Stimulated activated CD4-positive, alpha-beta T cell treated with anti-CD3 and anti-CD28 coated beads, Interleukin-4, amount 100 ng/mL, for 48 hours (primary cell): Measurements from ENCODE around the gene GNAI2.
"Not testable (repeated sequence)": the region's sequence is repeated elsewhere in the genome, so short reads cannot be mapped to it uniquely, and the experiment has no call there.

Source experiments
- DNase-seq, 2 donors: peaks; one replicate each; pipeline ENCODE4 v3.0.0-alpha.2; 2020; ENCODE audit warnings: low read depth in 2 of 2

GNAI2 gene

DNA sequence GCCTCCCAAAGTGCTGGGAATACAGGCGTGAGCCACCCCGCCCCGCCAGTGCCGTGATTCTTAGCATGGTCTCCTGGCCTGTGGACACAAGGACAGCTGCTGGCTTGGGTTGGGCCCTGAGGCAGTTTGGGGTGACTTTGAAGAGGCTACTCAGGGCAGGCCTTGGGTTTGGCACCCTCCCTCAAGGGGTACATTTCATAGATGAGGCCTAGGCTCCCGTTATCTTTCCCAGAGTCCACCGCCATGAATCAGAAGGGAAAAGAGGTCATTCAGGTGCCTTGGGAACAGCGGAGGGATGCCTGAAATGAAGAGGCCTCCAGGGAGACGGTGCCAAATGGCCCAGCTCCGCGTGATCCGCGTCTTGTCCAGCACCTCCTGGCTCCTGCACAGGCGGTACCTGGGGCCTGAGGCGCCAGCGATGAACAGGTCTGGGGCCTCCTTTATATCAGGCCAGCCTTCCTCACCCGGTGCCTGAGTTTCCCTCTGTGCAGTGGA, 9.3 kb downstream of the GNAI2 start:
- no peak for DNase-seq

DNA sequence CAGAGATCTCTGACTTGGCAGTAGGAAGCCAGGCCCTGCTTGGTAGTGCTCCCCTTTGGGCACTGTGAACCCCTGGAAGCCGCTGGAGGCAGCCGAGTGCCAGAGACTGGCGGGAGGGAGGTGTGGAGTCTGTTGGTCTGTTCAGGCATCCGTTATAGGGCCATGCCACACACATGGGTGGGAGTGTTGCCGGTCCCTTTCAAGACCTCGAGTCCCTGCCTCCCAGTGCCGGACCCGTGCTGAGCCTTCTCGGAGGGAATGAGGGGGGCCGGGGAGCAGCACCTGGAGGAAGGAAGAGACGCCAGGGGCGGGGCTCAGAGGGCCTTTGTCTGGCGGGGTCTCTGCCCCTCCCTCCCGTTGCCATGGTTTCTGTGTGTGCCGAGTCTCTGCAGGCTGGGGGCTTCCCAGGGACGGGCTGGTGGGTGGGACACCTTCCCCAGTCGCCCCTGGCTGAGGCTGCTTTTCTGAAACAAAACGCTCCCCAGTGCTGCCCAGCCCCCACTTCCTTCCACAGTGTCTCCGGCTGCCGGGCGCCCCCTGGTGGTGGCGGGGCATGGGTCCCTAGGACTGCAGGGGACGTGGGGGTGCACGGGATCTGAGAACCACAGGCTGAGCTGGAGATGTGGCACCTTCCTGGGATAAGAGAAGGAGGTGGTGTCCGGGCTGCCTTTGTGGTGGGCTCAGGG, 10.0 kb downstream of the GNAI2 start:
- DNase-seq, result peak; percentile 94 to 98

DNA sequence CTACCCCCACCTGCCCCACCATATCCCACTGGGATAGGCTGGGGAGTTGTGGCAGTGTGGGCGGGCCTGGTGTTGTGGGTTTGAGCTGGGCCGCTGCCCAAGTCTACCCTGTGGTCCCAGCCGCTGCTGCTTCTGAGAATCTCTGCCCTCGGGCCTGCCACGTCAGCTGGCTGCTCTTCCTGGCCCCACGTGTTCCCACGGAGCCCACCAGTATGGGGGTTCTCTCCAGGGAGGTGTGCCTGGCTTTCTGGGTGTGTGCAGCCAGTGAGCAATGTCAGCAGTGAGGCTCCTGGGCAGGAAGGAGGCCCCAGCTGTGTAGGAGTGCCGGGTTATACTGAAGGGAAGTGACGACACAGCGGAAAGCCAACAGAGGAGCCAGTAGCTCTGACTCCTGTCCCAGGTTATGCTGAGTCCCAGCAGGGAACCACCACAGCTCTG, 10.5 kb downstream of the GNAI2 start:
- DNase-seq, result peak; percentile 74 to 81

DNA sequence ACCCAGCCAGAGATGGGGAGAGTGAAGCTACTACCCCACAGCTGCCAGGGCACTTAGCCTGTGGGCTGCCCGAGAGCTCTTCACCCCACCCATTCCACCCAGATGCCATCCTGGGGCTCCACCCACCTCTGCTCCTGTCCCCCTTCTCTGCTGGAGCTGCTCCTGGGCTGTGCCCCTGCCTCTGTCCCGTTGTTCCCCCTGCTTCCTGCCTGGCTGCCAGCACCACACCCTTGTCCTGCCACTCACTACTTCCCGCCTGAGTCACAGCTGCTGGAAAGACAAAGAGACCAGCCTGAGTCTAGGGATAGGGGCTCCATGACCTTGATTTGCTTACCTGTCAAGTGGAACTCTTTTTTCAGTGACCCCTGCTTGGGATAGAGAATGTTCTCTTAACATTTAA, 12.4 kb downstream of the GNAI2 start:
- DNase-seq, result no peak

DNA sequence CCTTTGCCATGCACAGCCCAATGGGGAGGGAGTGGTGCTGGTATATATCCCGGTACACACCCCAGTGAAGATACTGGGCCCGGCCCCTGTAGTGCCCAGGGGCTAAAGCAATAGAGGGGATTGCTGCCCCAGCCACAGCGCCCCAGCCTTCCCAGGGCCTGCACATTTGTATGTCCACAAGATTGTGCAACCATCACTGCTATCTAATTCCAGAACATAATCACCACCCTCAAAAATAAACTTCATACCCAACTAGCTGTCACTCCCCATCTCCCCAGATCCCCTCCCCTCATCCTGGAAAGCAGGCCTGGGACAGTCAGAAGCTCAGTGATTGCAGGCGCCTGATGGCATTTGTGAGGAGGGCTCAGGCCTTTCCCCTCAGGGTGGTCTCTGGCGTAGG, 13.5 kb downstream of the GNAI2 start:
- DNase-seq, result no peak

DNA sequence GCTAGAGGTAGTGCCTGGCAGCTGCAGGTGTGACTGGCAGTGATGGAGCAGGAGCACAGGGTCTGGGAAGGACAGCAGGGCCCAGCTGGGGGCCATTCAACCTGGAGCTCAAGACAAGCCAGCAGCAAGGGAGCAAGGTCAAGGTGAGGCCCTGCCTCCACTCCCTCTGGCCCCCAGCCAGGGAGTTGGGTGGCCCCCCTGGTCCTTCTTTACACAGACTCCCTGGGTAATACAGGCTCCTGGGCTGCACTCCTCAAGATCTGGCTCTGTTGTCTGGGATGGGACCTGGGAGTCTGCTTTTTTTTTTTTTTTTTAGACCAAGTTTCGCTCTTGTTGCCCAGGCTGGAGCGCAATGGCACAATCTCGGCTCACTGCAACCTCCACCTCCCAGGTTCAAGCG, 14.5 kb downstream of the GNAI2 start:
- no peak for DNase-seq

DNA sequence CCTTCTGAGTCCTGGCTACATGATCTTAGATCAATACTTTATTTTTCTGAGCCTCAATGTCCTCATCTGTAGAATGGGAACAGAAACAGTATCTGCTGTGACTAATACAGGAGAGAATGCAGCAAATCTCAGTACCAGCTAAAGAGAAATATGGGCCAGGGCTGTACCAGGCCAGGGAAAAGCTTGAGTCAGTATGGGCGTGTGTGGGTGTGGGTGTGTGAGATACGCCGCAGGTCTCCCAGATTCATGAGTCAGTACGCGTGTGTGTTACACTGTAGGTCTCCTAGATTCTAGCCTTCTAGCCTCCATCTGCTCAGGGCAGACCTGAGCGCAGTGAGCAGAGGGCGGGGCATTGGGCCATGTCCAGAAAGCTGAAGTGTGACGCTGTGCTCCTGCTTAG, 15.2 kb downstream of the GNAI2 start:
- no peak for DNase-seq

DNA sequence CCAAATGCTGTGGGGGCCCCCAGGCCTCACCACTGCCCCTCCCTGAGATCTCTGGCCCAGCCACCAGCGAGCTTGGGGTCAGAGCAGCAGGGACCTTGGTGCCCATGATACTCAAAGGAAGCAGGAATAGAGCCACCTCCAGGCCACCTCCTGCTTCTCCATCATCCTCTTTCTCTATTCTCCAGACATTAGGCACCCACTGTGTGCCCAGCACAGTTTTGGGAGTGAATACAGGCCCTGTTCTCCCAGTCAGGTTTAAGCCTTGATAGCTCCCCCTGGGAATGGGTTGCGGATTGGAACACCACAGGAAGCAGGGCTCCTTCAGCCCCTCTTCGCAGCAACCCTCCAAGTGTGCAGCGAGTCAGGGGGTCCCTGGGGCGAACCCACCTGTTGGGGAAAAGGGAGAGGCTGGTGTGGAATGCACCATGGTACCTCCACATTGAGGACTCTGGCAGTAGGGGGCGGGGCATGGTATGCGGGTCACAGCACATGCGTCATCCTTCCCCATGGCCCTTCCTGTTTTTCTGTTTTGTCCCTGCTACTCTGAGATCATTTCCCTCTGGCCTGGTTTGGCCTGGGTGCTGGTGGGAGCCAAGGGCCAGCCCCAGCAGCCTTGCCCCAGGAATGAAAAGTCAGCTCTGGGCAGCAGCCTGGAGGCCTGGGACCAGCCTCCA, 18.7 kb downstream of the GNAI2 start:
- no peak for DNase-seq

DNA sequence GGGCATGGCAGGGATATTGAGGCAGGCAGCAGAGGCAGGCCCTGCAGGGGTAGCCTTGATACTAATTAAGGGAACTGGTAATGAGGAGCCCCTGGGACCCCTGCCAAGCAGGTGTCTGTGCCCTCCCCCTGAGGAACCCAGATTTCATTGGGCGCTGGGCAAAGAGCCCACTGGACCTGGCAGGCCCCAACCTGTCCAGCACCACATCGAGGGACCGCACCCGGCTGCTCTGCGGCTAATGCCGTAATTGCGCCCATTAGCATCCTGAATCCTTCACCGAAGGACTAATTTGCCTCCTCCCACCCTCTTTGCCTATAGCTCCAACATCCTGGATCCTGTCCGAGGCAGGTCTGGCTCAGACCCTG, 19.2 kb downstream of the GNAI2 start:
- no peak for DNase-seq

DNA sequence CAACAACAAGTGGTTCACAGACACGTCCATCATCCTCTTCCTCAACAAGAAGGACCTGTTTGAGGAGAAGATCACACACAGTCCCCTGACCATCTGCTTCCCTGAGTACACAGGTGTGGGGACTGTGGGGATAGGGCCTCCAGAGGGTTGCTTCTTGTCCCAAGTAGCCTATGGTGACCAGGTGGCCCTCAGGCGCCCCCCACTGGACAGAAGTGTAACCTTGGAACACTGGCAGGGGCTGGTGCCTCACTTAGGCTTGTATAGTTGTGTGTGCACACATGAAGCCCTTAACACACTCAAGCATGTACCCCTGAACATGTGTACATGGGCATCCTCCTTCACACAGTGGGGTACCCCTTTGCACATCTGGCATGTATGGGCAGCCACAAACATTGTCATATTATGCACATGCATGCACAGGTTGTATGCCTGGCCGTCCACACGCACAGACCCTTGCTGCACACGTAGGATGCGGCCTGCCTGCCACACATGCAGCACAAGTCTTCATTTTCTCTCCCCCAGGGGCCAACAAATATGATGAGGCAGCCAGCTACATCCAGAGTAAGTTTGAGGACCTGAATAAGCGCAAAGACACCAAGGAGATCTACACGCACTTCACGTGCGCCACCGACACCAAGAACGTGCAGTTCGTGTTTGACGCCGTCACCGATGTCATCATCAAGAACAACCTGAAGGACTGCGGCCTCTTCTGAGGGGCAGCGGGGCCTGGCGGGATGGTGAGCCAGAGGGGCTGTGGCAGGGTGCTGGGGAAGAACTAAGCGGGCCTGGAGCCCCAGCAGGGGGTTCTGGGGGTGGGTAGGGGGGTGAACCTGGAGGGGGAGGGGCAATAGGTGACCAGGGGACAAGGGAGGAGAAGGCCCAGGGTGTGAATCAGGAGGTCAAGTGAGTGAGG, 21.2 kb downstream of the GNAI2 start:
- DNase-seq, result peak in 1 of 2 donors; percentile 49

DNA sequence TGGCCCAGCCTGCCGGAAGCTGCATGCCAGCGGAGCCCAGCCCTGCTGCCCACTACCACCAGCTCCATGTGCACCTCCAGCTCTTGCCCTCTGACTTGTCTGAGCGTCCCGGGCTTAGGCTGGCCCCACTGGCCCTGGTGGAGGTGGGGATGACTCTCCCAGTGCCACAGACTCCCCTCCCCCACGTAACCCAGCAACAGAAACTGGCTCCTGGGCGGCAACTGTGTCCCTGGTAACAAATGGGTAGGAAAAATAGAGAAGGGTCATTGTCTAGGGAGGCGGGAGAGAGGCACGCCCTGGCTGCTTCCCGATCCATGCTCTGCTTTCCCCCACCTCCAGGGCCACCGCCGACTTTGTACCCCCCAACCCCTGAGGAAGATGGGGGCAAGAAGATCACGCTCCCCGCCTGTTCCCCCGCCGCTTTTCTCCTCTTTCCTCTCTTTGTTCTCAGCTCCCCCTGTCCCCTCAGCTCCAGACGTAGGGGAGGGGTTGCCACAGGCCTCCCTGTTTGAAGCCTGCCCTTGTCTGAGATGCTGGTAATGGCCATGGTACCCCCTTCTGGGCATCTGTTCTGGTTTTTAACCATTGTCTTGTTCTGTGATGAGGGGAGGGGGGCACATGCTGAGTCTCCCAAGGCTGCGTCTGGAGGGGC, 22.2 kb downstream of the GNAI2 start:
- DNase-seq, result no peak

DNA sequence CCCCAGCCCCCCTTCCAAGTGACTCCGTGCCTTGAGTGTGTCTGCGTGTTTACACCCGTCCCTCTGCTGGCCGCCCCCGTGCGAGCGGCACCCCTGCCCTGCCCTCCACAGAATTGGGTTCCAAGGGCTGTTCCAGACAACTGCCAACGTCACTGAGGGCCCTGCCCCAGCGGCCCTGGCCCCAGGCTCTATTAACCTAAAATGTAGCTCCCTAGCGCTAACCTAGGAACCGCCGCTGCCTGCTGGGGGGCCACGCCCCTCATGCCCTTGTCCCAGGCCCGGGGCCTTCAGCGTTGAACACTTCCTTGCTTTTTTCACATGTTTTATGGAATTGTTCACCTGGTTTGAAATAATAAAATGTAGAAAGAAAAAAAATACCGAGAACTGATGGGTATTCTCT, 23.0 kb downstream of the GNAI2 start:
- DNase-seq, result no peak

DNA sequence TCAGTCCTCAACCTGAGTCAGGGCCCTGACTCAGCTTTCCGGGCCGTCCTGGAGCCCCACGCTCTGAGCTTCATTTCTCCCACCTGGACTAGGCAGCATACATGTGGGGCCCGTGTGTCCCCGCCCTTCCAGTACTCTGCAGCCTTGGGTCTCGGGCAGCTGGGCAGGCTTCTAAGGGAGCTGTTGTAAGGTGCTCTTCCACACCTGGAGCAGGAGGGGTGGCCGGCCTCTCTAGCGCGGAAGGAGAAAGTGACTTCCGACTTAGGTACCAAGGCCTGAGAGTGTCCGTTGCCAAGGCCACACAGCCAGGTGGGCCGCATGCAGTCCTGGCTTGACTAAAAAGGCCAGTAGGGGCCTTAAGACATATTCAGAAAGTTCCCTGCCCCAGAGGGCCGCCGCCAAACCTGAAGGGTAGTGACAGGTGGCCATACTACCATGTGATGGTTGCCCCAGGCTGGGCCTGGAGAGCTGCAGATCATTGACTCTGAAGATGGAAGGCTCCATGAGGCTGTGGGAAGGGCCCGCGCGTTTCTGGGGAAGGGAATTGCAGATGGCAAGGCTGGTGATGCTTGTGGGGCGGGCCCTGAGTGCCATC, 23.5 kb downstream of the GNAI2 start:
- no peak for DNase-seq

DNA sequence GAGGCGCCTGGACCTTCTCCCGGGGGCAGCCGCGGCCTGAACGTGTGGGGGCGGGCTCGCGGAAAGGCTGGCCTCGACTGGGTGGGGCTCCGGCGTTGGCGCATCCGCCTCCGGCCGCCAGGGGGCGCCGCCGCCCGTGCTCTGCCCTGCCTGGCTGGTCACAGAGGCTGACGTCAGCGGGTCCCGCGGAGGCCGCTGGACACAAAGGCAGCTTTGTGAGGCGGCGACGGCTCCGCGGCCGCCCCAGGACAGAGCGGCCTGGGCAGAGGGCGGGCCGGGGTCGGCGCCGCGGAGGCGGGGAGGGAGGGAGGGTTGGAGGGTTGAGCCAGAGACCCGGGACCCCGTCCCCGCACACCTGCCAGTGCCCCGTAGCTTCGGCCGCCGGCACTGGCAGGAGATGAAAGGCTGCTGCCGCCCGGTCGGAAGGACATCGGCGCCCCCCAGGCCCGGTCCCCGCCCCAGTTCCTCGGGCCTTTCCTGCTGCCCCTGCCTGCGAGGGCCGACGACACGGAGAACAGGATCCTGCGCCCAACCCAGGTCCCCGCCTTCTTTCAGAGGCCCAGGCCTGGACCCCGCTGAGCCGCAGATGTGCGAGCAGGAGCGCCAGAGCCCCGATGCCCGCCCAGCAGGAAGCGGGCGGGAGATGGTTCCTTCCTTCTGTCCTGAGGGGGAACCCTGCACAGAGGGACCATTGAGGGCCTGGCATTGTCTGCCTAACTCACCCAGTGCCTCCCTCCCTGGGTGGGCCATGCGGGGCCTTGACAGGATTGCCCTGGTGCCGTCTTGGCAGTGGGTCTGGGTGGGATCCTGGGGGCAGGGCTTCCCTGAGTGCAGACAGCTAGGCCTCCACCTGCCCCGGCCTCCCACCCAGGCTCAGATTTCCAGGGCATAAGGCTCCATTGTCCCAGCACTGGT, 24.3 kb downstream of the GNAI2 start:
- DNase-seq, result peak; percentile 75 to 85

DNA sequence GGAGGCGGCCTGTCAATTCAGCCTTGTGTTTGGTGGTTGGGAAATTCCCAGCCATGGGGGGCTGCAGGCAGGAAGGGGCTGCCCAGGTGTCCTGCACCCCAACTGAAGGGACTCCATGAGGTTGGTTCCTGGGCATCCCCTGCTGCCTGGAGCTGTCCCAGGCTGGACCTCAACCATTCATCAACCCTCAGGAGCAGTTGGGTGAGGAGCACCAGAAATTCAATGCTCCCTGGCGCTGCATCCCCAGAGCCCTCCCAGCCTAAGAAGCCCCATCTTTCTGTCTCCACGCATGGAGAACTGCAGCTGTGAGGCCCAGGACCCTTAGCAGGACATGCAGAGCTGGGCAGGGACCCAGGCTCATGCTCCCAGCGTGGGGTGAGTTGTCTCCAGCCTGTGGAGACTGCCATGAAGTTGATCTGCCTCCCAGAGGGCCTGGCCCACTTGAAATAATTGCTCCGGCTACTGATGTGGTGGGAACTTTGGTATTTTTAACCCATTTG, 25.0 kb downstream of the GNAI2 start:
- DNase-seq, result no peak

DNA sequence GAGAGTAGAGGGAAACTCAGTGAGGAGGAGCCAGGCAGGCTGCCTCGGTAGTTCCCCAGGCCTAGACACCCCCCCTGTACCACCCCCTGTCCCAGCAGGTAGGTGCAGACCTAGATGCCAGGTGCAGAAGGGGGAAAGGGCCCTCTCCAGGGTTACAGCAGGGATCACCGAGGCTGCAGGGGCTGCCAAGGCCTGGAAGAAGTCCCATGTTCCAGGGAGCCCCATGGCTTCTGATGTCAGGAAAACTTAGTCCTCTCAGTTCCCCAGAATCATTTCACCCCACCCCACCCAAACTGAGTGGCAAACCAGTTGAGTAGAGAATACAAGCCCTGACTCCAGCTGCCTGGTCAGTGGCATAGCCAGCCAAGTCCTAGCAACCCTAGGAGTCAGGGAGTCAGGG, 25.5 kb downstream of the GNAI2 start:
- DNase-seq, result no peak

DNA sequence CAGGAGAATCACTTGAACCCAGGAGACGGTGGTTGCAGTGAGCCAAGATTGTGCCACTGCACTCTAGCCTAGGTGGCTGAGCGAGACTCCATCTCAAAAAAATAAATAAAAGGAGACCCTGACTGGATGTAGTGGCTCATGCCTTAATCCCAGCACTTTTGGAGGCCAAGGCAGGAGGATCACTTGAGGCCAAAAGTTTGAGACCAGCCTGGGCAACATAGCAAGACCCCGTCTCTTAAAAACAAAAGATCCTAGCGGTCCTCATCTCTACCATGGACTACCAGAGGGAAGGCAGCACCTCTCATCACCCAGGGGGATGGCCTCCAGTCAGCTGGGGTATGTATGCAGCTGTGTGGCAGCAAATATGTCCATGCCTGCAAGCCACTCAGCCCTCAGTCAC, 26.2 kb downstream of the GNAI2 start:
- DNase-seq, result not testable (repeated sequence)

DNA sequence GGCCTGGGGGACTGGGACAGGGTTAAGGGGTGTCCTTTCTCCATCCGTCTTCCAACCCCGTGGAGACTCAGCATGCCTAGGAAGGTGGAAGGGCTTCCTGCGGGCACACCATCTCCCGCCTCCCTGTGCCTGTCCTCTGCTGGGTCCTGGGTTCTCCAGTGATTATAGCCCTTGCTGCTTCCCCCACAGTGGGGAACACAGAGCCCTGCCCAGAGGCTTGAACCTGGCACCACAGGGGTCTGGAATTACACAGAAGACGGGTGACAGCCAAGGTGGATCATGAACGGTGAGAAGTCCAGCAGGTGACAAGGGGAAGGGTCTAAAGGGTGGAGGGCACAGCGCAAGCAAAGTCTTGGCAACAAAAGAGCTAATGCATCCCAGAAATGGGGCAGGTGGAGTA, 26.8 kb downstream of the GNAI2 start:
- DNase-seq, result no peak

DNA sequence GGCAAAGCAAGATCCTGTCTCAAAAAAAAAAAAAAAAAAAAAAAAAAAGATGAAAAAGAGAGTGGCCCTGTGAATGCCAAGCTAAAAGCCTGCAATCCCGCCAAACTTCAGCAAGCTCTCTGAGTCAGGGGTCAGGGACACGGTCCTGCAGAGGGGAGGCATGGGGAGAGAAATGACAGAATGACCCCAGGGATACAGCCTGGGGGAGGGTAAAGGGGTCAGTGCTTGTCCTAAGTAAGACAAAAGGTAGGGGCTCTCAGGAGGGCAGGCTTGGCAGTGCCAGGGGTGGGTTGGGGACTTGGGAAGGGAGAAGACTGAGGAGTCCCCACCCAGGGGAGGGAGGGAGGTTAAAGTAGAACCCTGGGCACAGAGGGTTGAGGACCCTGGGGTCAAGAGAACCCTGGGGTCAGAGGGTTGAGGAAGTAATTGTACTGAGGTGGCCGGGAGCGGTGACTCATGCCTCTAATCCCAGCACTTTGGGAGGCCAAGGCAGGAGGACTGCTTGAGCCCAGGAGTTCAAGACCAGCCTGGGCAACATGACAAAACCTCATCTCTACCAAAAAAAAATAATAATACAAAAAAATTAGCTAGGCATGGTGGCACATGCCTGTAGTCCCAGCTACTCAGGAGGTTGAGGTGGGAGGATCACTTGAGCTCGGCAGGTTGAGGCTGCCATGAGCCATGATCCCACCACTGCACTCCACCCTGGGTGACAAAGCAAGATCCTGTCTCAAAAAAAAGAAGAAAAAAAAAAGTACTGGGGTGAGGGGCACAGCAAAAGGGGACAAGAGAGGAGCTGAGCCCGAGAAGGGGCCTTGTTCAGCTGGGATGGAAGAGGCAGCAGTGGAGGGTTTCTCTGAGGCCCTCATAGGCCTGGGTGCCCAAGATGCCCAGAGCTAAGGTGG, 27.7 kb downstream of the GNAI2 start:
- DNase-seq, result no peak
